ENCODE measurements around the gene MYO5A.

GRCh38 chr15:52464478-52464877 is 64.2 kb downstream of the MYO5A start:
- TF ChIP-seq CTCF (conservative IDR thresholded peaks at IDR 0.05; ENCODE audit: low read length) (no peak), EZH2phosphoT487 (IDR thresholded peaks at IDR 0.05; ENCODE audit: borderline replicate concordance, low read depth, low read length) (no peak)
